Keratinocyte (primary cell): ENCODE data around the gene SDK1.

Experiments
- EZH2 ChIP-seq: IDR thresholded peaks from one replicate; pipeline ENCODE4 v1.6.1; 2012; ENCODE audit warnings: inconsistent platforms, mild to moderate bottlenecking, low read length, moderate library complexity
- TF ChIP-seq, protein P1 (sequence below), 3 experiments: IDR thresholded peaks in 1 of 3; conservative IDR thresholded peaks in 1 of 3; optimal IDR thresholded peaks in 1 of 3; 2 replicates in 2 of 3; 3 replicates in 1 of 3; pipeline versions ENCODE3 to v1.5.1; 2011; ENCODE audit warnings: low read length in 3 of 3, mild to moderate bottlenecking in 3 of 3, moderate library complexity in 2 of 3, control low read depth in 1 of 3, inconsistent platforms in 1 of 3; ENCODE audit not compliant: insufficient read depth in 2 of 3; ENCODE audit errors: extremely low read depth in 1 of 3

DNA sequence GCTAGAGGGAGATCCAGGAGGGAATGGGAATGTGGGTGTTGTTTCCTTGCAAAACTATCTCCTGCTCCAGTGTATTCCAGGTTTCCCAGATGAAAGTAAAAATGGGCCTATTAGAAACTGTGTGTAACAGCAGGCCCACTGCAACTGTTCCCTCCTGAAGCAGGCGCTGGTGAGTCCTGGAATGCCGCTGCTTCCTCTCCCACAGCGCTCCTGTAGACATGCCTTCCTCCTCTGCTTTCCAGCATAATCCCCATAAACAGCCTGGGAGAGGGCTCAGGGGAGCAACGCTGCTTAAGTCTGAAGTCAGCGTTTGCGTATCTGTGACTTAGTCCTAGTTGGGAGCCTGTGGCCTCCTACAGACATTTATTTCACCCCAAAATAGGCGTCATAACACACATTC lies 830.0 kb downstream of the SDK1 start:
- TF ChIP-seq, protein P1, sequence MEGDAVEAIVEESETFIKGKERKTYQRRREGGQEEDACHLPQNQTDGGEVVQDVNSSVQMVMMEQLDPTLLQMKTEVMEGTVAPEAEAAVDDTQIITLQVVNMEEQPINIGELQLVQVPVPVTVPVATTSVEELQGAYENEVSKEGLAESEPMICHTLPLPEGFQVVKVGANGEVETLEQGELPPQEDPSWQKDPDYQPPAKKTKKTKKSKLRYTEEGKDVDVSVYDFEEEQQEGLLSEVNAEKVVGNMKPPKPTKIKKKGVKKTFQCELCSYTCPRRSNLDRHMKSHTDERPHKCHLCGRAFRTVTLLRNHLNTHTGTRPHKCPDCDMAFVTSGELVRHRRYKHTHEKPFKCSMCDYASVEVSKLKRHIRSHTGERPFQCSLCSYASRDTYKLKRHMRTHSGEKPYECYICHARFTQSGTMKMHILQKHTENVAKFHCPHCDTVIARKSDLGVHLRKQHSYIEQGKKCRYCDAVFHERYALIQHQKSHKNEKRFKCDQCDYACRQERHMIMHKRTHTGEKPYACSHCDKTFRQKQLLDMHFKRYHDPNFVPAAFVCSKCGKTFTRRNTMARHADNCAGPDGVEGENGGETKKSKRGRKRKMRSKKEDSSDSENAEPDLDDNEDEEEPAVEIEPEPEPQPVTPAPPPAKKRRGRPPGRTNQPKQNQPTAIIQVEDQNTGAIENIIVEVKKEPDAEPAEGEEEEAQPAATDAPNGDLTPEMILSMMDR (optimal IDR thresholded peaks at IDR 0.05 in 1 of 3, IDR thresholded peaks at IDR 0.05 in 1 of 3, conservative IDR thresholded peaks at IDR 0.05 in 1 of 3; ENCODE audit: extremely low read depth in 1 of 3, insufficient read depth in 2 of 3, low read length in 3 of 3), result no peak
- TF ChIP-seq EZH2, result no peak
